SH-SY5Y (cell line): Measurements from ENCODE around the gene PRDM11.

Experiments used
- GATA2 ChIP-seq: IDR thresholded peaks from 2 replicates; pipeline ENCODE4 v1.6.1; 2011; ENCODE audit warnings: mild to moderate bottlenecking, low read depth, low read length
- GATA3 ChIP-seq: IDR thresholded peaks from 2 replicates; pipeline ENCODE4 v1.6.1; 2011; ENCODE audit warnings: low read depth, mild to moderate bottlenecking, low read length, moderate library complexity

DNA sequence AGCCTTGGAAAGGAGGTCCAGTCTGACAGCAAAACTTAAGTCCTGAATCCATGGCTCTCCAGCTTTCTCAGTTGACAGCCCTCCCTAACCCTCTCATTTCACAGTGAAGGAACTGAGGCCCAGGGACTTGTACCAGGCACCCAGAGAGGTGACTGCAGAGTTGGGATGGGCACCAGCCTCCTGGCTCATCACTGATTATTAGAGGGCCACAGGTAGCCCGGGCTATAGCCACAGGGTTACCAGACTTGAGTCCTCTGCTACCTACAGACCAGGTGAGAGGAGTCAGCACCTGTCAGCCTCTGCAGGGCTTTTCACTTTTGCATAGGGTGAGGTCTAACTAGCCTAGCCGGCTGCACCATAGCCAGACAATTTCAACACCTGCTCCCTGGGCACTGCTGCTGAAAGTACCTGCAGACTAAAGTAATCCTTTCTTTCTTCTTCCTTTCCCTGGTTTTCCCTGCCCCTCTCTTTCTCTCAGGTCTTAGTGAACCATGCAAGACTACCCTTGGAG, 102.1 kb downstream of the PRDM11 start:
- TF ChIP-seq GATA2: no peak
- no peak for TF ChIP-seq GATA3
